PC-3 (cell line): ENCODE results near the gene PELO.

Source experiments
- EZH2 ChIP-seq: fragments of 300-600 bp; sonication (generic); IDR thresholded peaks from one replicate; pipeline ENCODE4 v1.6.1; 2017; ENCODE audit warnings: antibody characterized with exemption, mild to moderate bottlenecking, low read length; ENCODE audit not compliant: unreplicated experiment
- EZH2phosphoT487 ChIP-seq: fragments of 300-600 bp; sonication (generic); IDR thresholded peaks from 2 replicates; pipeline ENCODE4 v1.6.1; 2018; ENCODE audit warnings: mild to moderate bottlenecking, antibody characterized with exemption, low read length, borderline replicate concordance
- TF ChIP-seq, protein P1 (sequence below): fragments of 300-600 bp; sonication (generic); conservative IDR thresholded peaks from 2 replicates; pipeline ENCODE4 v1.5.1; 2017; ENCODE audit warnings: antibody characterized with exemption, low read depth, mild to moderate bottlenecking, low read length

DNA sequence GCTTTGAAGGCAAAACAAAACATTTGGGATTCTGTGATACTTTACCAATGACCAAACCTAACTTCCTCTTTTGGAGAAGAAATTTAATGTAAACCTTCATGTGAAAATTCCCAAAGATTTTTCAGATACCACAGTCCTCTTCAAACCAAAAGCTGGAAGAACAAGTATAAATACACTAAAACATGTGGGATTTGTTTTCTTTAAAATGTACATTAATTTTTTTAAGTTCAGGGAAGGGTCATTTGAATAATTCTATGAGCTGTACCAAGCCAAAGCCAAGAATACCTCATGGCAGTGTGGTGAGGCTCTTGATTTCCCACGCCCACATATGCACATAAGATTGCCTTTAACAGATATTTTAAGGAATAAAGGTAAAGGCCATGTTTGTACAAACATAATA lies 28.4 kb upstream of the PELO start:
- TF ChIP-seq, protein P1, sequence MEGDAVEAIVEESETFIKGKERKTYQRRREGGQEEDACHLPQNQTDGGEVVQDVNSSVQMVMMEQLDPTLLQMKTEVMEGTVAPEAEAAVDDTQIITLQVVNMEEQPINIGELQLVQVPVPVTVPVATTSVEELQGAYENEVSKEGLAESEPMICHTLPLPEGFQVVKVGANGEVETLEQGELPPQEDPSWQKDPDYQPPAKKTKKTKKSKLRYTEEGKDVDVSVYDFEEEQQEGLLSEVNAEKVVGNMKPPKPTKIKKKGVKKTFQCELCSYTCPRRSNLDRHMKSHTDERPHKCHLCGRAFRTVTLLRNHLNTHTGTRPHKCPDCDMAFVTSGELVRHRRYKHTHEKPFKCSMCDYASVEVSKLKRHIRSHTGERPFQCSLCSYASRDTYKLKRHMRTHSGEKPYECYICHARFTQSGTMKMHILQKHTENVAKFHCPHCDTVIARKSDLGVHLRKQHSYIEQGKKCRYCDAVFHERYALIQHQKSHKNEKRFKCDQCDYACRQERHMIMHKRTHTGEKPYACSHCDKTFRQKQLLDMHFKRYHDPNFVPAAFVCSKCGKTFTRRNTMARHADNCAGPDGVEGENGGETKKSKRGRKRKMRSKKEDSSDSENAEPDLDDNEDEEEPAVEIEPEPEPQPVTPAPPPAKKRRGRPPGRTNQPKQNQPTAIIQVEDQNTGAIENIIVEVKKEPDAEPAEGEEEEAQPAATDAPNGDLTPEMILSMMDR = no peak
- TF ChIP-seq EZH2 = no peak
- no peak for TF ChIP-seq EZH2phosphoT487
